Measurements from ENCODE around the gene AXDND1.

DNA sequence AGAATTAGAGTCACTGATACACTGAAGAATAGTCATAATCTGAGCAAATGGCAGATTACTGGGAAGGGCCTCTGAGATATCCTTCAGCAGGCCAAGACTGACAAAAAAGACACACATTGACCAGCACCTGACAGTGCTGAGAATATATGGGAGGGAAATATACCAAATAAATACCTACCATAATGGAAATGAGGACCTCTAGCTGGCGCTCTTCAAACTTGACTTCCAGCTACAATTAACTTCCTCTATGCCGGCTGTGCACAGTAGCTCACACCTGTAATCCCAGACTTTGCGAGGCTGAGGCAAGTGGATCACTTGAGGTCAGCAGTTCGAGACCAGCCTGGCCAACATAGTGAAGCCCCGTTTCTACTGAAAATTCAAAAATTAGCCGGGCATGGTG is 140.4 kb downstream of the AXDND1 start:
- TF ChIP-seq, protein P1, sequence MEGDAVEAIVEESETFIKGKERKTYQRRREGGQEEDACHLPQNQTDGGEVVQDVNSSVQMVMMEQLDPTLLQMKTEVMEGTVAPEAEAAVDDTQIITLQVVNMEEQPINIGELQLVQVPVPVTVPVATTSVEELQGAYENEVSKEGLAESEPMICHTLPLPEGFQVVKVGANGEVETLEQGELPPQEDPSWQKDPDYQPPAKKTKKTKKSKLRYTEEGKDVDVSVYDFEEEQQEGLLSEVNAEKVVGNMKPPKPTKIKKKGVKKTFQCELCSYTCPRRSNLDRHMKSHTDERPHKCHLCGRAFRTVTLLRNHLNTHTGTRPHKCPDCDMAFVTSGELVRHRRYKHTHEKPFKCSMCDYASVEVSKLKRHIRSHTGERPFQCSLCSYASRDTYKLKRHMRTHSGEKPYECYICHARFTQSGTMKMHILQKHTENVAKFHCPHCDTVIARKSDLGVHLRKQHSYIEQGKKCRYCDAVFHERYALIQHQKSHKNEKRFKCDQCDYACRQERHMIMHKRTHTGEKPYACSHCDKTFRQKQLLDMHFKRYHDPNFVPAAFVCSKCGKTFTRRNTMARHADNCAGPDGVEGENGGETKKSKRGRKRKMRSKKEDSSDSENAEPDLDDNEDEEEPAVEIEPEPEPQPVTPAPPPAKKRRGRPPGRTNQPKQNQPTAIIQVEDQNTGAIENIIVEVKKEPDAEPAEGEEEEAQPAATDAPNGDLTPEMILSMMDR (IDR thresholded peaks at IDR 0.05), result no peak
- no peak for TF ChIP-seq POLR2A (IDR thresholded peaks at IDR 0.05)
